HL-60 (cell line): Measurements from ENCODE around the gene GSK3B.

Source experiments
- GABPA ChIP-seq: IDR thresholded peaks from 2 replicates; pipeline ENCODE4 v1.6.1; 2012; ENCODE audit warnings: low read depth
- POLR2AphosphoS5 ChIP-seq: IDR thresholded peaks from 2 replicates; pipeline ENCODE4 v1.6.1; 2012; ENCODE audit warnings: low read depth
- SPI1 ChIP-seq: IDR thresholded peaks from 2 replicates; pipeline ENCODE4 v1.6.1; 2012; ENCODE audit warnings: low read depth, mild to moderate bottlenecking, borderline replicate concordance
- TF ChIP-seq, protein P1 (sequence below): IDR thresholded peaks from one replicate; pipeline ENCODE4 v1.5.1; 2011; ENCODE audit warnings: low read length, control low read depth, inconsistent platforms; ENCODE audit not compliant: insufficient read depth
- TF ChIP-seq, protein P2 (sequence below): IDR thresholded peaks from 2 replicates; pipeline ENCODE4 v1.6.1; 2012; ENCODE audit warnings: low read depth; ENCODE audit not compliant: insufficient replicate concordance

DNA sequence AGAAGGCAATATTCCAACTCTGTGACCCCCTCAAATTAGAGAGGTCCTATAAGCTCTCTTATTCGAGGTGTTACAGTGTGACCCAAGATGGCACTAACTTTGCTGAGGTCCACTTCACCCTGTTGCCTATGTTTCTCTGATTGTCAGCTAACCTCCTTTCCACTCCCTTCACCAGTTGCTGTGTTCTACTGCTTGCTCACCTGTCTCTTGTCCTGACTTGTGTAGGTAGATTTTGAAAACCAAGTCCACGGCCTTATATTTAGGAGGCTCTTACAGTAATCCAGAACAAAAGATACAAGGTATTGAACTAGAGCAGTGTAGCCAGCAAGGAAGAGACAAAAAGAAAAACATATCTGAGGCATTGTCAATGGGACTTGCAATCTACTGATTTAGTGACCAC is 20.1 kb upstream of the GSK3B start:
- TF ChIP-seq, protein P1, sequence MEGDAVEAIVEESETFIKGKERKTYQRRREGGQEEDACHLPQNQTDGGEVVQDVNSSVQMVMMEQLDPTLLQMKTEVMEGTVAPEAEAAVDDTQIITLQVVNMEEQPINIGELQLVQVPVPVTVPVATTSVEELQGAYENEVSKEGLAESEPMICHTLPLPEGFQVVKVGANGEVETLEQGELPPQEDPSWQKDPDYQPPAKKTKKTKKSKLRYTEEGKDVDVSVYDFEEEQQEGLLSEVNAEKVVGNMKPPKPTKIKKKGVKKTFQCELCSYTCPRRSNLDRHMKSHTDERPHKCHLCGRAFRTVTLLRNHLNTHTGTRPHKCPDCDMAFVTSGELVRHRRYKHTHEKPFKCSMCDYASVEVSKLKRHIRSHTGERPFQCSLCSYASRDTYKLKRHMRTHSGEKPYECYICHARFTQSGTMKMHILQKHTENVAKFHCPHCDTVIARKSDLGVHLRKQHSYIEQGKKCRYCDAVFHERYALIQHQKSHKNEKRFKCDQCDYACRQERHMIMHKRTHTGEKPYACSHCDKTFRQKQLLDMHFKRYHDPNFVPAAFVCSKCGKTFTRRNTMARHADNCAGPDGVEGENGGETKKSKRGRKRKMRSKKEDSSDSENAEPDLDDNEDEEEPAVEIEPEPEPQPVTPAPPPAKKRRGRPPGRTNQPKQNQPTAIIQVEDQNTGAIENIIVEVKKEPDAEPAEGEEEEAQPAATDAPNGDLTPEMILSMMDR = no peak
- TF ChIP-seq POLR2AphosphoS5 = no peak
- TF ChIP-seq, protein P2, sequence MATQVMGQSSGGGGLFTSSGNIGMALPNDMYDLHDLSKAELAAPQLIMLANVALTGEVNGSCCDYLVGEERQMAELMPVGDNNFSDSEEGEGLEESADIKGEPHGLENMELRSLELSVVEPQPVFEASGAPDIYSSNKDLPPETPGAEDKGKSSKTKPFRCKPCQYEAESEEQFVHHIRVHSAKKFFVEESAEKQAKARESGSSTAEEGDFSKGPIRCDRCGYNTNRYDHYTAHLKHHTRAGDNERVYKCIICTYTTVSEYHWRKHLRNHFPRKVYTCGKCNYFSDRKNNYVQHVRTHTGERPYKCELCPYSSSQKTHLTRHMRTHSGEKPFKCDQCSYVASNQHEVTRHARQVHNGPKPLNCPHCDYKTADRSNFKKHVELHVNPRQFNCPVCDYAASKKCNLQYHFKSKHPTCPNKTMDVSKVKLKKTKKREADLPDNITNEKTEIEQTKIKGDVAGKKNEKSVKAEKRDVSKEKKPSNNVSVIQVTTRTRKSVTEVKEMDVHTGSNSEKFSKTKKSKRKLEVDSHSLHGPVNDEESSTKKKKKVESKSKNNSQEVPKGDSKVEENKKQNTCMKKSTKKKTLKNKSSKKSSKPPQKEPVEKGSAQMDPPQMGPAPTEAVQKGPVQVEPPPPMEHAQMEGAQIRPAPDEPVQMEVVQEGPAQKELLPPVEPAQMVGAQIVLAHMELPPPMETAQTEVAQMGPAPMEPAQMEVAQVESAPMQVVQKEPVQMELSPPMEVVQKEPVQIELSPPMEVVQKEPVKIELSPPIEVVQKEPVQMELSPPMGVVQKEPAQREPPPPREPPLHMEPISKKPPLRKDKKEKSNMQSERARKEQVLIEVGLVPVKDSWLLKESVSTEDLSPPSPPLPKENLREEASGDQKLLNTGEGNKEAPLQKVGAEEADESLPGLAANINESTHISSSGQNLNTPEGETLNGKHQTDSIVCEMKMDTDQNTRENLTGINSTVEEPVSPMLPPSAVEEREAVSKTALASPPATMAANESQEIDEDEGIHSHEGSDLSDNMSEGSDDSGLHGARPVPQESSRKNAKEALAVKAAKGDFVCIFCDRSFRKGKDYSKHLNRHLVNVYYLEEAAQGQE = no peak
- TF ChIP-seq GABPA = no peak
- no peak for TF ChIP-seq SPI1
